Smooth muscle cell (in vitro differentiated cells): ENCODE data around the gene SCFD2. TPM values are rescaled to one million over a fixed set of nuclear protein-coding genes. Genes with fewer than 3 reads are reported as not detected.

Experiments
- DNase-seq: peaks from one replicate; lab custom pipeline; 2025; ENCODE audit not compliant: unreplicated experiment; lab: John Stamatoyannopoulos, UW
- H2AFZ ChIP-seq: fragments of 200-600 bp; sonication (generic); 2 replicates; pipeline ENCODE4 v1.6.0; 2016; ENCODE audit warnings: antibody characterized with exemption, low read depth, mild to moderate bottlenecking
- H3F3A ChIP-seq: fragments of 200-600 bp; sonication (generic); 2 replicates; pipeline ENCODE4 v1.6.0; 2017; ENCODE audit warnings: antibody characterized with exemption, low read depth
- H3K27ac ChIP-seq: fragments of 200-600 bp; sonication (generic); 2 replicates; pipeline ENCODE4 v1.5.1; 2016; ENCODE audit warnings: low read depth, mild to moderate bottlenecking
- H3K27me3 ChIP-seq: fragments of 200-600 bp; sonication (generic); 2 replicates; pipeline ENCODE4 v1.6.1; 2016; ENCODE audit warnings: low read depth, mild to moderate bottlenecking
- H3K36me3 ChIP-seq: fragments of 200-600 bp; sonication (generic); 2 replicates; pipeline ENCODE4 v1.5.1; 2016; ENCODE audit warnings: low read depth
- H3K4me1 ChIP-seq: fragments of 200-600 bp; sonication (generic); 2 replicates; pipeline ENCODE4 v1.5.1; 2016; ENCODE audit warnings: low read depth
- H3K4me2 ChIP-seq: fragments of 200-600 bp; sonication (generic); 2 replicates; pipeline ENCODE4 v1.6.0; 2016; ENCODE audit warnings: mild to moderate bottlenecking
- H3K4me3 ChIP-seq: fragments of 200-600 bp; sonication (generic); 2 replicates; pipeline ENCODE4 v1.5.1; 2016; ENCODE audit warnings: mild to moderate bottlenecking
- H3K79me2 ChIP-seq: fragments of 200-600 bp; sonication (generic); 2 replicates; pipeline ENCODE4 v1.6.0; 2016; ENCODE audit warnings: low read depth, mild to moderate bottlenecking
- H3K9ac ChIP-seq: fragments of 200-600 bp; sonication (generic); 2 replicates; pipeline ENCODE4 v1.6.0; 2016; ENCODE audit warnings: low read depth
- H3K9me3 ChIP-seq: fragments of 200-600 bp; sonication (generic); replicated peaks from 2 replicates; pipeline ENCODE4 v1.5.1; 2016; ENCODE audit warnings: low read depth
- H4K20me1 ChIP-seq: fragments of 200-600 bp; sonication (generic); 2 replicates; pipeline ENCODE4 v1.6.0; 2016; ENCODE audit warnings: low read depth
- WGBS: methylation state at CpG from one replicate; pipeline ENCODE4 v1.1.7; 2016; ENCODE audit warnings: low lambda C conversion rate; 5-methylcytosine and 5-hydroxymethylcytosine counted together
- polyA plus RNA-seq: library from polyadenylated mRNA; unstranded; fragments of >200 nt; fragmentation: Nextera tagmentation; extraction: Ambion mirVana; gene quantifications from 2 replicates; pipeline ENCODE4 v1.2.1, GENCODE V29; 2016
- total RNA-seq: library from RNA; depleted of rRNA; stranded (reverse); fragments of >200 nt; gene quantifications from 2 replicates; pipeline ENCODE4 v1.2.3, GENCODE V29; 2014
- TF ChIP-seq, protein P1 (sequence below): fragments of 200-600 bp; sonication (generic); IDR thresholded peaks from 2 replicates; pipeline ENCODE4 v1.5.1; 2017; ENCODE audit warnings: borderline replicate concordance, mild to moderate bottlenecking, antibody characterized with exemption; ENCODE audit not compliant: insufficient read depth, poor library complexity, severe bottlenecking

SCFD2 gene
- total and polyA plus RNA-seq, 2 experiments from 2014 or later, result 7.8 to 11.4 TPM

GRCh38 chr4:52950226-52950625, 415.6 kb downstream of the SCFD2 start:
- Histone ChIP-seq H3K4me2 (no peak overlapping the region), H3F3A (peaks cover 2% of the 10 kb centered on the region)
- 64% methylated on average over 3 of the region's 3 CpGs for WGBS

DNA sequence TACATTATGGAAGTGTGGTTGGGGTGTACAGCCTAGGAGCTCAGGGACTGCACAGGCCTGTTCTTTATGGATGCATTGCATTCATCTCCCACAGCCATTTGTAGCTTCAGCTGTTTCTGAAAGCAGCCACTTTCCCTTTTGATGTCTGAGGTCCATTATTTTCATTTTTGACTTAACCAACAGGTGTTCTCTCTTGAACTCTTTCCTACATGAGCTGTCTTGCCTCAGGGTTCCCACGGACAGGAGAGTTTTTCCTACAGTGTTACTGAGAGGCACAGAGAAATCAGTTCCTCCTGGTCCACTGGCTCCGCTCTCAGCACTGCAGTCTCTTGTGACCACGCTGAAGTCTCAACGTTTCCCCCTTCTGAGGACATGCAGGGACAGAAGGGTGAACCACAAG, 416.5 kb downstream of the SCFD2 start:
- TF ChIP-seq, protein P1, sequence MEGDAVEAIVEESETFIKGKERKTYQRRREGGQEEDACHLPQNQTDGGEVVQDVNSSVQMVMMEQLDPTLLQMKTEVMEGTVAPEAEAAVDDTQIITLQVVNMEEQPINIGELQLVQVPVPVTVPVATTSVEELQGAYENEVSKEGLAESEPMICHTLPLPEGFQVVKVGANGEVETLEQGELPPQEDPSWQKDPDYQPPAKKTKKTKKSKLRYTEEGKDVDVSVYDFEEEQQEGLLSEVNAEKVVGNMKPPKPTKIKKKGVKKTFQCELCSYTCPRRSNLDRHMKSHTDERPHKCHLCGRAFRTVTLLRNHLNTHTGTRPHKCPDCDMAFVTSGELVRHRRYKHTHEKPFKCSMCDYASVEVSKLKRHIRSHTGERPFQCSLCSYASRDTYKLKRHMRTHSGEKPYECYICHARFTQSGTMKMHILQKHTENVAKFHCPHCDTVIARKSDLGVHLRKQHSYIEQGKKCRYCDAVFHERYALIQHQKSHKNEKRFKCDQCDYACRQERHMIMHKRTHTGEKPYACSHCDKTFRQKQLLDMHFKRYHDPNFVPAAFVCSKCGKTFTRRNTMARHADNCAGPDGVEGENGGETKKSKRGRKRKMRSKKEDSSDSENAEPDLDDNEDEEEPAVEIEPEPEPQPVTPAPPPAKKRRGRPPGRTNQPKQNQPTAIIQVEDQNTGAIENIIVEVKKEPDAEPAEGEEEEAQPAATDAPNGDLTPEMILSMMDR, result no peak
- no peaks in the 10 kb centered on the region for H3K36me3 ChIP-seq
- WGBS, result 68% methylated on average over 4 of the region's 4 CpGs

More at GRCh38 chr4:52950226-52950625, 415.6 kb downstream of the SCFD2 start:
- no peak overlapping the region for H3K27ac ChIP-seq
- no peaks in the 10 kb centered on the region for H4K20me1 ChIP-seq
- no peak overlapping the region for H2AFZ ChIP-seq
- no peak for DNase-seq
- no peaks in the 10 kb centered on the region for H3K36me3 ChIP-seq
- H3K9me3 ChIP-seq, result no peaks in the 10 kb centered on the region
- H3K4me1 ChIP-seq, result peaks cover 40% of the 10 kb centered on the region
- H3K79me2 ChIP-seq, result no peaks in the 10 kb centered on the region
- H3K27me3 ChIP-seq, result no peaks in the 10 kb centered on the region
- no peak overlapping the region for H3K4me3 ChIP-seq
- TF ChIP-seq, protein P1, result no peak
- no peak overlapping the region for H3K9ac ChIP-seq

GRCh38 chr4:52948057-52948423, 417.8 kb downstream of the SCFD2 start:
- TF ChIP-seq, protein P1, result no peak
- Histone ChIP-seq H3K4me1 (peaks cover 40% of the 10 kb centered on the region), H4K20me1 (no peaks in the 10 kb centered on the region), H2AFZ (no peak overlapping the region), H3K27me3 (no peaks in the 10 kb centered on the region), H3K9ac (no peak overlapping the region), H3K4me2 (no peak overlapping the region), H3K79me2 (no peaks in the 10 kb centered on the region), H3K27ac (no peak overlapping the region), H3F3A (peaks cover 2% of the 10 kb centered on the region), H3K4me3 (no peak overlapping the region), H3K36me3 (no peaks in the 10 kb centered on the region), H3K9me3 (no peaks in the 10 kb centered on the region)
- no peak for DNase-seq
- 73% methylated on average over 5 of the region's 5 CpGs for WGBS

More for the DNA sequence above, 416.5 kb downstream of the SCFD2 start:
- Histone ChIP-seq H3K27me3 (no peaks in the 10 kb centered on the region), H3K27ac (no peak overlapping the region), H3F3A (peaks cover 2% of the 10 kb centered on the region), H2AFZ (no peak overlapping the region), H3K4me2 (no peak overlapping the region), H3K9ac (no peak overlapping the region), H3K9me3 (no peaks in the 10 kb centered on the region), H3K79me2 (no peaks in the 10 kb centered on the region), H3K4me3 (no peak overlapping the region), H4K20me1 (no peaks in the 10 kb centered on the region), H3K4me1 (peaks cover 40% of the 10 kb centered on the region)
- DNase-seq, result no peak

DNA sequence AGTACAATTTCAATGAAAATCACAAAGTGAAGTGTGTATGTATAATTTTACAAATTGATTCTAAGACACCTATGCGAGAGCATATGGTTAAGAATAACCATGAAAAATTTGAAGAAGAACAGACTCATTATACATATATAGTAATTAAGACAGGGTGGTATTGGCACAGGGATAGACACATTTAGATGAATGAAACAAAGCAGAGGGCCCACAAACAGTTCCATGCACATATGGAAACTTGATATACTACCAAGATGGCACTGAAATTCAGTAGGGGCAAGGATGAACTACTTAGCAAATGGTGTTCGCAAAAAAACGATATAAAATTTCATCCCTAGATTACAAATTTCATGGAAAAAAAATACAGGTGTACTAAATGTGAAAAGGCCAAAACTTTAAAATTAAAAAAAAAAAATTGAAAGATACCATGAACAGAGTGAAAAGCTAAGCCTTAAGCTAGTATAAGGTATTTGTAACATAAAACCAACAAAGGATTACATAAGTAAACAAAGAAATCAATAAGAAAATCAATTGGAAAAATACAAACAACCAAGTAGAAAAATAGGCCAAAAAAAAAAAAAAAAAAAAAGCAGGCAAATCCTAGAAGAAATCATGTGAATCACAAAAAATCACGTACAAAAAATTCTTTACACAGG, 418.3 kb downstream of the SCFD2 start:
- H3F3A ChIP-seq, result peaks cover 2% of the 10 kb centered on the region
- H3K4me1 ChIP-seq, result peaks cover 40% of the 10 kb centered on the region
- TF ChIP-seq, protein P1, result no peak
- no peak overlapping the region for H3K27ac ChIP-seq
- H3K27me3 ChIP-seq, result no peaks in the 10 kb centered on the region
- no peak overlapping the region for H3K9ac ChIP-seq
- DNase-seq, result no peak
- 90% methylated on average over 4 of the region's 4 CpGs for WGBS
- H3K36me3 ChIP-seq, result no peaks in the 10 kb centered on the region
- no peaks in the 10 kb centered on the region for H3K9me3 ChIP-seq
- H3K4me2 ChIP-seq, result no peak overlapping the region
- H4K20me1 ChIP-seq, result no peaks in the 10 kb centered on the region
- no peak overlapping the region for H3K4me3 ChIP-seq
- no peaks in the 10 kb centered on the region for H3K79me2 ChIP-seq
- no peak overlapping the region for H2AFZ ChIP-seq
